GM23338 (cell line): Measurements from ENCODE around the gene STK36. TPM values are rescaled to one million over a fixed set of nuclear protein-coding genes. Genes with fewer than 3 reads are reported as not detected.

Experiments
- ATAC-seq: fragments of 200-7000 bp; cut with Tn5 transposase; 3 replicates; pipeline ENCODE4 v1.9.1; 2020
- DNase-seq: peaks from one replicate; pipeline ENCODE4 v3.0.0-alpha.2; 2015; ENCODE audit warnings: low spot score
- H2AFZ ChIP-seq: fragments of 200-600 bp; sonication (generic); 2 replicates; pipeline ENCODE4 v1.8.0; 2016; ENCODE audit warnings: antibody characterized with exemption, mild to moderate bottlenecking, moderate library complexity
- H3F3A ChIP-seq: fragments of 200-600 bp; sonication (generic); replicated peaks from 2 replicates; pipeline ENCODE4 v1.8.0; 2017; ENCODE audit warnings: antibody characterized with exemption, mixed run types, low read depth
- H3K27ac ChIP-seq: fragments of 200-600 bp; sonication (generic); 2 replicates; pipeline ENCODE4 v1.6.1; 2016; ENCODE audit warnings: low read depth
- H3K27me3 ChIP-seq: fragments of 200-600 bp; sonication (generic); 2 replicates; pipeline ENCODE4 v1.8.0; 2016; ENCODE audit warnings: mild to moderate bottlenecking, mixed run types, moderate library complexity; ENCODE audit not compliant: insufficient read depth
- H3K36me3 ChIP-seq: fragments of 200-600 bp; sonication (generic); 2 replicates; pipeline ENCODE4 v1.8.0; 2016; ENCODE audit warnings: mild to moderate bottlenecking; ENCODE audit not compliant: insufficient read depth
- H3K4me1 ChIP-seq: fragments of 200-600 bp; sonication (generic); 2 replicates; pipeline ENCODE4 v1.8.0; 2016; ENCODE audit warnings: mild to moderate bottlenecking, moderate library complexity; ENCODE audit not compliant: insufficient read depth
- H3K4me2 ChIP-seq: fragments of 200-600 bp; sonication (generic); 2 replicates; pipeline ENCODE4 v1.7.1; 2017; ENCODE audit warnings: mixed run types
- H3K4me3 ChIP-seq: fragments of 200-600 bp; sonication (generic); 2 replicates; pipeline ENCODE4 v1.6.1; 2016; ENCODE audit warnings: mixed run types
- H3K79me2 ChIP-seq: fragments of 200-600 bp; sonication (generic); replicated peaks from 2 replicates; pipeline ENCODE4 v1.8.0; 2017; ENCODE audit warnings: mild to moderate bottlenecking; ENCODE audit not compliant: insufficient read depth
- H3K9me2 ChIP-seq: fragments of 200-600 bp; sonication (generic); 2 replicates; pipeline ENCODE4 v1.8.0; 2017; ENCODE audit not compliant: insufficient read depth
- H4K20me1 ChIP-seq: fragments of 200-600 bp; sonication (generic); replicated peaks from 2 replicates; pipeline ENCODE4 v1.8.0; 2017; ENCODE audit warnings: mild to moderate bottlenecking; ENCODE audit not compliant: insufficient read depth
- H3K27ac Mint-ChIP-seq: 2 replicates; pipeline ENCODE4 v1.8.0; 2020; ENCODE audit warnings: inconsistent platforms, mild to moderate bottlenecking, moderate library complexity, mixed read lengths
- H3K27me3 Mint-ChIP-seq: 3 replicates; pipeline ENCODE4 v1.8.0; 2022; ENCODE audit warnings: low read depth, mild to moderate bottlenecking, moderate library complexity, mixed read lengths, inconsistent platforms; ENCODE audit not compliant: insufficient read depth, poor library complexity
- H3K36me3 Mint-ChIP-seq: 3 replicates; pipeline ENCODE4 v1.8.0; 2021; ENCODE audit warnings: low read depth, mild to moderate bottlenecking, inconsistent platforms, moderate library complexity, mixed read lengths
- H3K4me1 Mint-ChIP-seq: 3 replicates; pipeline ENCODE4 v1.8.0; 2020; ENCODE audit warnings: mild to moderate bottlenecking, inconsistent platforms, mixed read lengths
- H3K4me3 Mint-ChIP-seq: 3 replicates; pipeline ENCODE4 v1.8.0; 2021; ENCODE audit warnings: moderate library complexity, mild to moderate bottlenecking, inconsistent platforms, mixed read lengths
- H3K9me3 Mint-ChIP-seq: 3 replicates; pipeline ENCODE4 v1.8.0; 2020; ENCODE audit warnings: moderate library complexity, mild to moderate bottlenecking, inconsistent platforms, mixed read lengths
- CREB1 ChIP-seq: fragments of 250-450 bp; sonication (Bioruptor Pico); IDR thresholded peaks from 2 replicates; pipeline ENCODE4 v1.5.0; 2020; ENCODE audit warnings: low read depth, mild to moderate bottlenecking, moderate library complexity
- EZH2phosphoT487 ChIP-seq: fragments of 200-600 bp; sonication (generic); IDR thresholded peaks from one replicate; pipeline ENCODE4 v1.8.1; 2018; ENCODE audit warnings: antibody characterized with exemption; ENCODE audit not compliant: unreplicated experiment
- JUNB ChIP-seq: IDR thresholded peaks from one replicate; pipeline ENCODE4 v1.6.1; 2016; ENCODE audit warnings: antibody characterized with exemption; ENCODE audit not compliant: unreplicated experiment
- NANOG ChIP-seq: IDR thresholded peaks from 2 replicates; pipeline ENCODE4 v1.6.1; 2016; ENCODE audit warnings: antibody characterized with exemption, borderline replicate concordance
- POLR2AphosphoS5 ChIP-seq: IDR thresholded peaks from 2 replicates; pipeline ENCODE4 v1.6.1; 2016; ENCODE audit warnings: antibody characterized with exemption, low read depth
- REST ChIP-seq: IDR thresholded peaks from one replicate; pipeline ENCODE4 v1.6.1; 2018; ENCODE audit warnings: antibody characterized with exemption; ENCODE audit not compliant: unreplicated experiment
- STAT1 ChIP-seq: IDR thresholded peaks from one replicate; pipeline ENCODE4 v1.6.1; 2016; ENCODE audit warnings: antibody characterized with exemption; ENCODE audit not compliant: unreplicated experiment
- ZNF114 ChIP-seq: fragments of 250-450 bp; sonication (Bioruptor Pico); IDR thresholded peaks from 2 replicates; pipeline ENCODE4 v1.5.0; 2020; ENCODE audit warnings: mild to moderate bottlenecking, moderate library complexity
- ZNF331 ChIP-seq: fragments of 250-450 bp; sonication (Bioruptor Pico); IDR thresholded peaks from 2 replicates; pipeline ENCODE4 v1.5.0; 2020; ENCODE audit warnings: low read depth, mild to moderate bottlenecking, moderate library complexity
- polyA plus RNA-seq: library from polyadenylated mRNA; unstranded; fragments of >200 nt; fragmentation: Nextera tagmentation; extraction: Ambion mirVana; gene quantifications from 2 replicates; pipeline ENCODE4 v1.2.1, GENCODE V29; 2016
- total RNA-seq: library from RNA; depleted of rRNA; stranded (reverse); fragments of >200 nt; shearing (Covaris generic); gene quantifications from 2 replicates; pipeline ENCODE4 v1.2.3, GENCODE V29; 2014
- TF ChIP-seq, protein P1 (sequence below): IDR thresholded peaks from 2 replicates; pipeline ENCODE4 v1.6.1; 2016; ENCODE audit warnings: antibody characterized with exemption
- TF ChIP-seq, protein P2 (sequence below): fragments of 250-450 bp; sonication (Bioruptor Pico); IDR thresholded peaks from 2 replicates; pipeline ENCODE4 v1.5.0; 2020; ENCODE audit warnings: mild to moderate bottlenecking, moderate library complexity

Gene STK36
- total and polyA plus RNA-seq, 2 experiments from 2014 or later = 21.2 to 26.3 TPM

DNA sequence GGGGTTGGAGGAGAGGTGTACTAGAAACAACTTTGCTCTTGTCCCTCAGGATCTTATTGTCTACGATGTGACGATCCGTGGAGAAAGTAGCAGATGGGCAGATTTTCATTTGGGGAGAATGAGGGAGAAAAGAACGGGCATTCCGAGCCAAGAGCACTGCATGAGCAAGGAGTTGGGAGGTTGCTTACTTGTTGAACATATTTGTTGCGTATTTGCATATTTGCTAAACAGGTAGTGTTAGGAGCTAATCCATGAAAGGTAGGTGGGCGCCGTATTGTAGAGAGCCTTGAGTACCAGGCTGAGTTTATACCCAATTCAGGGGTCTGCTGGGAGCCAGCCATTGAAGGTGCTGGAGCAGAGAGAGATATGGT, 11.9 kb upstream of the STK36 start:
- Histone ChIP-seq H3K4me1 (peaks cover 5% of the 10 kb centered on the region), H3K27me3 (no peaks in the 10 kb centered on the region), H3K27ac (no peak overlapping the region), H3K4me3 (peak overlapping the region; percentile 97), H2AFZ (peak overlapping the region; percentile 98), H3K9me2 (no peaks in the 10 kb centered on the region), H3K36me3 (peaks cover 21% of the 10 kb centered on the region), H4K20me1 (peaks cover 19% of the 10 kb centered on the region), H3K4me2 (peak overlapping the region; percentile 95), H3K79me2 (peaks cover 16% of the 10 kb centered on the region), H3F3A (0 out of 2 replicates have a peak, but pooled peaks cover 12% of the 10 kb centered on the region)
- H3K4me1 Mint-ChIP-seq = peaks cover 8% of the 10 kb centered on the region
- H3K36me3 Mint-ChIP-seq = peaks cover 58% of the 10 kb centered on the region
- TF ChIP-seq POLR2AphosphoS5 (no peak), ZNF114 (no peak), JUNB (no peak), STAT1 (no peak), NANOG (no peak)
- TF ChIP-seq, protein P1, sequence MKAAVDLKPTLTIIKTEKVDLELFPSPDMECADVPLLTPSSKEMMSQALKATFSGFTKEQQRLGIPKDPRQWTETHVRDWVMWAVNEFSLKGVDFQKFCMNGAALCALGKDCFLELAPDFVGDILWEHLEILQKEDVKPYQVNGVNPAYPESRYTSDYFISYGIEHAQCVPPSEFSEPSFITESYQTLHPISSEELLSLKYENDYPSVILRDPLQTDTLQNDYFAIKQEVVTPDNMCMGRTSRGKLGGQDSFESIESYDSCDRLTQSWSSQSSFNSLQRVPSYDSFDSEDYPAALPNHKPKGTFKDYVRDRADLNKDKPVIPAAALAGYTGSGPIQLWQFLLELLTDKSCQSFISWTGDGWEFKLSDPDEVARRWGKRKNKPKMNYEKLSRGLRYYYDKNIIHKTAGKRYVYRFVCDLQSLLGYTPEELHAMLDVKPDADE = no peak
- H3K4me3 Mint-ChIP-seq = peak overlapping the region; percentile 95
- H3K27me3 Mint-ChIP-seq = no peaks in the 10 kb centered on the region
- no peak for DNase-seq
- ATAC-seq = no peak
- peak overlapping the region; percentile 89; the same call in 1 of the 2 replicates for H3K27ac Mint-ChIP-seq
- H3K9me3 Mint-ChIP-seq = no peaks in the 10 kb centered on the region

GRCh38 chr2:218662377-218662776, 9.5 kb upstream of the STK36 start:
- no peak overlapping the region for H3K27ac ChIP-seq
- H3K4me3 ChIP-seq = no peak overlapping the region
- H3F3A ChIP-seq = 0 out of 2 replicates have a peak, but pooled peaks cover 8% of the 10 kb centered on the region
- H3K36me3 ChIP-seq = peaks cover 24% of the 10 kb centered on the region
- DNase-seq (no peak), ATAC-seq (no peak)
- no peak overlapping the region for H3K4me2 ChIP-seq
- H3K9me2 ChIP-seq = no peaks in the 10 kb centered on the region
- peaks cover 2% of the 10 kb centered on the region for H3K27me3 Mint-ChIP-seq
- H3K27ac Mint-ChIP-seq = no peak overlapping the region
- H3K79me2 ChIP-seq = peaks cover 11% of the 10 kb centered on the region
- H3K27me3 ChIP-seq = no peaks in the 10 kb centered on the region
- H4K20me1 ChIP-seq = peaks cover 16% of the 10 kb centered on the region
- H3K4me1 ChIP-seq = peaks cover 5% of the 10 kb centered on the region
- no peaks in the 10 kb centered on the region for H3K9me3 Mint-ChIP-seq
- H3K4me3 Mint-ChIP-seq = no peak overlapping the region
- peaks cover 63% of the 10 kb centered on the region for H3K36me3 Mint-ChIP-seq
- H2AFZ ChIP-seq = no peak overlapping the region
- H3K4me1 Mint-ChIP-seq = peaks cover 8% of the 10 kb centered on the region
- no peak for TF ChIP-seq NANOG
- TF ChIP-seq, protein P2, sequence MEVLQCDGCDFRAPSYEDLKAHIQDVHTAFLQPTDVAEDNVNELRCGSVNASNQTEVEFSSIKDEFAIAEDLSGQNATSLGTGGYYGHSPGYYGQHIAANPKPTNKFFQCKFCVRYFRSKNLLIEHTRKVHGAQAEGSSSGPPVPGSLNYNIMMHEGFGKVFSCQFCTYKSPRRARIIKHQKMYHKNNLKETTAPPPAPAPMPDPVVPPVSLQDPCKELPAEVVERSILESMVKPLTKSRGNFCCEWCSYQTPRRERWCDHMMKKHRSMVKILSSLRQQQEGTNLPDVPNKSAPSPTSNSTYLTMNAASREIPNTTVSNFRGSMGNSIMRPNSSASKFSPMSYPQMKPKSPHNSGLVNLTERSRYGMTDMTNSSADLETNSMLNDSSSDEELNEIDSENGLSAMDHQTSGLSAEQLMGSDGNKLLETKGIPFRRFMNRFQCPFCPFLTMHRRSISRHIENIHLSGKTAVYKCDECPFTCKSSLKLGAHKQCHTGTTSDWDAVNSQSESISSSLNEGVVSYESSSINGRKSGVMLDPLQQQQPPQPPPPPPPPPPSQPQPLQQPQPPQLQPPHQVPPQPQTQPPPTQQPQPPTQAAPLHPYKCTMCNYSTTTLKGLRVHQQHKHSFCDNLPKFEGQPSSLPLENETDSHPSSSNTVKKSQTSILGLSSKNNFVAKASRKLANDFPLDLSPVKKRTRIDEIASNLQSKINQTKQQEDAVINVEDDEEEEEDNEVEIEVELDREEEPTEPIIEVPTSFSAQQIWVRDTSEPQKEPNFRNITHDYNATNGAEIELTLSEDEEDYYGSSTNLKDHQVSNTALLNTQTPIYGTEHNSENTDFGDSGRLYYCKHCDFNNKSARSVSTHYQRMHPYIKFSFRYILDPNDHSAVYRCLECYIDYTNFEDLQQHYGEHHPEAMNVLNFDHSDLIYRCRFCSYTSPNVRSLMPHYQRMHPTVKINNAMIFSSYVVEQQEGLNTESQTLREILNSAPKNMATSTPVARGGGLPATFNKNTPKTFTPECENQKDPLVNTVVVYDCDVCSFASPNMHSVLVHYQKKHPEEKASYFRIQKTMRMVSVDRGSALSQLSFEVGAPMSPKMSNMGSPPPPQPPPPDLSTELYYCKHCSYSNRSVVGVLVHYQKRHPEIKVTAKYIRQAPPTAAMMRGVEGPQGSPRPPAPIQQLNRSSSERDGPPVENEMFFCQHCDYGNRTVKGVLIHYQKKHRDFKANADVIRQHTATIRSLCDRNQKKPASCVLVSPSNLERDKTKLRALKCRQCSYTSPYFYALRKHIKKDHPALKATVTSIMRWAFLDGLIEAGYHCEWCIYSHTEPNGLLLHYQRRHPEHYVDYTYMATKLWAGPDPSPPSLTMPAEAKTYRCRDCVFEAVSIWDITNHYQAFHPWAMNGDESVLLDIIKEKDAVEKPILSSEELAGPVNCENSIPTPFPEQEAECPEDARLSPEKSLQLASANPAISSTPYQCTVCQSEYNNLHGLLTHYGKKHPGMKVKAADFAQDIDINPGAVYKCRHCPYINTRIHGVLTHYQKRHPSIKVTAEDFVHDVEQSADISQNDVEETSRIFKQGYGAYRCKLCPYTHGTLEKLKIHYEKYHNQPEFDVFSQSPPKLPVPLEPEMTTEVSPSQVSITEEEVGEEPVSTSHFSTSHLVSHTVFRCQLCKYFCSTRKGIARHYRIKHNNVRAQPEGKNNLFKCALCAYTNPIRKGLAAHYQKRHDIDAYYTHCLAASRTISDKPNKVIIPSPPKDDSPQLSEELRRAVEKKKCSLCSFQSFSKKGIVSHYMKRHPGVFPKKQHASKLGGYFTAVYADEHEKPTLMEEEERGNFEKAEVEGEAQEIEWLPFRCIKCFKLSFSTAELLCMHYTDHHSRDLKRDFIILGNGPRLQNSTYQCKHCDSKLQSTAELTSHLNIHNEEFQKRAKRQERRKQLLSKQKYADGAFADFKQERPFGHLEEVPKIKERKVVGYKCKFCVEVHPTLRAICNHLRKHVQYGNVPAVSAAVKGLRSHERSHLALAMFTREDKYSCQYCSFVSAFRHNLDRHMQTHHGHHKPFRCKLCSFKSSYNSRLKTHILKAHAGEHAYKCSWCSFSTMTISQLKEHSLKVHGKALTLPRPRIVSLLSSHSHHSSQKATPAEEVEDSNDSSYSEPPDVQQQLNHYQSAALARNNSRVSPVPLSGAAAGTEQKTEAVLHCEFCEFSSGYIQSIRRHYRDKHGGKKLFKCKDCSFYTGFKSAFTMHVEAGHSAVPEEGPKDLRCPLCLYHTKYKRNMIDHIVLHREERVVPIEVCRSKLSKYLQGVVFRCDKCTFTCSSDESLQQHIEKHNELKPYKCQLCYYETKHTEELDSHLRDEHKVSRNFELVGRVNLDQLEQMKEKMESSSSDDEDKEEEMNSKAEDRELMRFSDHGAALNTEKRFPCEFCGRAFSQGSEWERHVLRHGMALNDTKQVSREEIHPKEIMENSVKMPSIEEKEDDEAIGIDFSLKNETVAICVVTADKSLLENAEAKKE (CRISPR knock-in tag) = no peak
- TF ChIP-seq ZNF331 (CRISPR knock-in tag) = no peak
- TF ChIP-seq EZH2phosphoT487 = no peak
- TF ChIP-seq ZNF114 = no peak
- no peak for TF ChIP-seq REST
- TF ChIP-seq CREB1 (CRISPR knock-in tag) = no peak
- TF ChIP-seq JUNB = no peak
- TF ChIP-seq POLR2AphosphoS5 = no peak
